Astrocyte of the cerebellum (primary cell): ENCODE results near the gene GSTM5.
A peak's percentile ranks its signal among the peaks of the same experiment; 100 is the strongest.

Experiments used
- DNase-seq: peaks from one replicate; pipeline ENCODE4 v3.0.0-alpha.2; 2011; ENCODE audit warnings: low read depth
- H3K4me3 ChIP-seq: 2 replicates; pipeline ENCODE4 v1.5.1; 2011; ENCODE audit warnings: mild to moderate bottlenecking, low read depth, low read length, moderate library complexity
- in situ Hi-C: cut with HindIII; loops from 2 replicates; pipeline ENCODE4 v1.10.0; 2017; ENCODE audit warnings: low sequenced_read_pairs
- TF ChIP-seq, protein P1 (sequence below): IDR thresholded peaks from 2 replicates; pipeline ENCODE4 v1.5.1; 2012; ENCODE audit warnings: low read length, low read depth, moderate library complexity, mild to moderate bottlenecking; ENCODE audit errors: missing control alignments

GSTM5 gene

DNA sequence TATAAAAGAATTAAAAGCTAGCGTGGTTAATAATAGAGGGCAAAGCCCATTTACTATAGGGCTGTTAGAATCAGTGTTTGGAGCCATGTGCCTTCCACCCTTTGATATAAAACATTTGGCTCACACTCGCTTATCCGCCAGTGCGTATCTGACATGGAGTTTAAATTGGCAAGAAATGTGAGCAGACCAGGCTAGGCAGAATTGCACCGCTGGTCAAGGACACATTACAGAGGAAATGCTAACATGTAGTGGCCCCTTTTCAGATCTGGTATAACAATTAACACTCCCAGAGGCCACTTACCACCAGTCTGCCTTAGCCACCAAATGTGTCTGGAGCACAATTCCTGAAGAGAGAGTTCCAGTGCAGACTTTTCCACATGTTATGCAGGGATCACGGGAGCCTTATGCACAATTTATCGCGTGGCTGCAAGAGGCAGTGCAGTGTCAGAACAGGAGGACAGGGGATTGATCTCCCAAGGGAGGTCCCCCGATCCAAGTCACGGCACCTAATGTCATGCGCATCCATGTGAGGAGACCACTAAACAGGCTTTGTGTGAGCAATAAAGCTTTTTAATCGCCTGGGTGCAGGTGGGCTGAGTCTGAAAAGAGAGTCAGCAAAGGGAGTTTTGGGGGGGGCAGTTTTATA, 14.8 kb downstream of the GSTM5 start:
- in situ Hi-C loops = no loop called here
- no peak overlapping the region for H3K4me3 ChIP-seq
- TF ChIP-seq, protein P1, sequence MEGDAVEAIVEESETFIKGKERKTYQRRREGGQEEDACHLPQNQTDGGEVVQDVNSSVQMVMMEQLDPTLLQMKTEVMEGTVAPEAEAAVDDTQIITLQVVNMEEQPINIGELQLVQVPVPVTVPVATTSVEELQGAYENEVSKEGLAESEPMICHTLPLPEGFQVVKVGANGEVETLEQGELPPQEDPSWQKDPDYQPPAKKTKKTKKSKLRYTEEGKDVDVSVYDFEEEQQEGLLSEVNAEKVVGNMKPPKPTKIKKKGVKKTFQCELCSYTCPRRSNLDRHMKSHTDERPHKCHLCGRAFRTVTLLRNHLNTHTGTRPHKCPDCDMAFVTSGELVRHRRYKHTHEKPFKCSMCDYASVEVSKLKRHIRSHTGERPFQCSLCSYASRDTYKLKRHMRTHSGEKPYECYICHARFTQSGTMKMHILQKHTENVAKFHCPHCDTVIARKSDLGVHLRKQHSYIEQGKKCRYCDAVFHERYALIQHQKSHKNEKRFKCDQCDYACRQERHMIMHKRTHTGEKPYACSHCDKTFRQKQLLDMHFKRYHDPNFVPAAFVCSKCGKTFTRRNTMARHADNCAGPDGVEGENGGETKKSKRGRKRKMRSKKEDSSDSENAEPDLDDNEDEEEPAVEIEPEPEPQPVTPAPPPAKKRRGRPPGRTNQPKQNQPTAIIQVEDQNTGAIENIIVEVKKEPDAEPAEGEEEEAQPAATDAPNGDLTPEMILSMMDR = no peak
- DNase-seq = no peak

DNA sequence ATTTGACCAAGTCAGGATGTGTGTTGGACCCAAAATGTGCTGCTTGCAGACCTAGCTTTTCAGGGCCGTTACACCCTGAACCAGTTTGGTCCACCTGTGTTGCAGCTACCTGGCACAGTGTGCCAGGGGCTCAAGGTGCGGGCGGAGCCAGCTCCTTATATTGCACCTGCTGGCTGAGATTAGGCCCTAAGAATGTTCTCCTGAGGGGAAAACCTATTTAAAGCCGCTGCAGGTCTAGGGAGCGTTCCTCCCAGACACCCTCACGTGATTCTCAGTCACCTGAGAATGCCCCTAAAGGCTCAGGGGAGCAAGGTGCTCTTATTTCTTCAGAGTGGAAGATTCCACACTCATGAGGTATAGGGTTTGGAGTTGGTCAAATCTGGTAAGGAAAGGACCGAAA, 16.8 kb downstream of the GSTM5 start:
- no peak overlapping the region for H3K4me3 ChIP-seq
- no peak for DNase-seq
- TF ChIP-seq, protein P1 = no peak
- in situ Hi-C loops = no loop called here

DNA sequence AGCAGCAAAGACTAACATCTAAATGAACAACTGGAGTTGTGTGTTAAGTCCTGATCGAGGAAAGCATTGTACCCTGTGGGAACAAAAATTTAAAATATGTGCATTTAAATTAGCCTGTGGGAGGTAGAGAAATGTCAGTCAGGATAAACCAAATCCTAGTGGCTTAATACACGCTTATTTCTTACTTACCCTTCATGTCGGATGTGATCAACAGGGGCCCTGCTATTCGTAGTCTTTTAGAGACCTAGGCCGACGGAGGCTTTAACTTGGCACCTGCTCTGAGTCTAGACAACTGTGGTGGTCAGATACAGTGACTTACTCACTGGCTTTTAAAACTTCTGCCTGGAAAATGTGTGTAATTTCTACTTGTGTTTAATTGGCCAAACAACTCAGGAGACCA, 18.6 kb downstream of the GSTM5 start:
- H3K4me3 ChIP-seq = no peak overlapping the region
- in situ Hi-C loops = no loop called here
- DNase-seq = peak; percentile 8
- TF ChIP-seq, protein P1 = no peak

DNA sequence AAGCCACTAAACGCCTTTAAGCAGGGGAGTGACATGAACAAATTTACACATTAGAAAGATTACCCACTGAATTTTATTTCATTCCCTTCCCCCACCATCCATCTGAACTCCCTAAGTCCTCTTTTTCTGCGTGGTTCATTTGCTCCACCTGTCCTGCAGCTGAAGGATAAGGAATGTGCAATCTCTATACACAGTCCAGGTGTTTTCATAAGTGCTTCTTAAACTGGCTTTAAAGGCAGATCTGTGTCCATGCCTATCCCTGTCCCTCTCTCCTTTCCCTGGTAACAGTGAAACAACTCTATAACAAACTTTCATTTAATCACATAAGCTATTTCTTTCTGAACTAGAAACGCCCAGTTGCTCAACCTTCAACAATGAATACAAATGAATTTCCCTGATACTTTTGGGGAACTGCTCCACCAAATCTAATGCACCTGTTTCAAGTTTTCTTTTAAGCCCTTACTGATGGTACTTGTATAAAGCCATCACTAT, 20.4 kb downstream of the GSTM5 start:
- no peak for DNase-seq
- in situ Hi-C loops = no loop called here
- H3K4me3 ChIP-seq = no peak overlapping the region
- TF ChIP-seq, protein P1 = no peak

DNA sequence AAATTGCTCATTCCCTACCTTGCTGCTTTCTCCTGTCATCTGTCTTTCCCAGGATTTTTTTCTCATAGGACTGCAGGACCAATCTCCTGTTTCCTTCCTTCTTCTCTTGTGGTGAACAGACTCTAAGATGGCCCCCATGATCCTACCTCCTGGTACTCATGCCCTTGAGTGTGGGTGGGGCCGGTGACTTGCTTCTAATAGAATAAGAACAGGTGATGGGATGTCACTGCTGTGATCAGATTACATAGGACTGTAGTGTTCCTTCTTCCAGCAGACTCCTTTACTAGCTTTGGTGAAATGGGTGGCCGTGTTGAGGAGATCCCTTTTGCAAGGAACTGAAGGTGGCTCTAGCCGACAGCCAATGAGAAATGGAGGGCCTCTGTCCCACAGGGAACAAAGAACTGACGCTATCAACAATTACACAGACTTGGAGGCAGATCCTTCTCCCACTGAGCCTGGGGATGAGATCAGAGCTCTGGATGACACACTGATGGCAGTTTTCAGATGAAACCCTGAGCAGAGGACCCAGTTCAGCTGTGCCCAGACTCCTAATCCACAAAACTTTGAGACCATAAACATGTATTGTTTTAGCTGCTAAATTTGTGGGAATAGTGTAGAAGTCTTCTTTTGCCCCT, 21.3 kb downstream of the GSTM5 start:
- no peak overlapping the region for H3K4me3 ChIP-seq
- in situ Hi-C loops = no loop called here
- TF ChIP-seq, protein P1 = no peak
- no peak for DNase-seq

DNA sequence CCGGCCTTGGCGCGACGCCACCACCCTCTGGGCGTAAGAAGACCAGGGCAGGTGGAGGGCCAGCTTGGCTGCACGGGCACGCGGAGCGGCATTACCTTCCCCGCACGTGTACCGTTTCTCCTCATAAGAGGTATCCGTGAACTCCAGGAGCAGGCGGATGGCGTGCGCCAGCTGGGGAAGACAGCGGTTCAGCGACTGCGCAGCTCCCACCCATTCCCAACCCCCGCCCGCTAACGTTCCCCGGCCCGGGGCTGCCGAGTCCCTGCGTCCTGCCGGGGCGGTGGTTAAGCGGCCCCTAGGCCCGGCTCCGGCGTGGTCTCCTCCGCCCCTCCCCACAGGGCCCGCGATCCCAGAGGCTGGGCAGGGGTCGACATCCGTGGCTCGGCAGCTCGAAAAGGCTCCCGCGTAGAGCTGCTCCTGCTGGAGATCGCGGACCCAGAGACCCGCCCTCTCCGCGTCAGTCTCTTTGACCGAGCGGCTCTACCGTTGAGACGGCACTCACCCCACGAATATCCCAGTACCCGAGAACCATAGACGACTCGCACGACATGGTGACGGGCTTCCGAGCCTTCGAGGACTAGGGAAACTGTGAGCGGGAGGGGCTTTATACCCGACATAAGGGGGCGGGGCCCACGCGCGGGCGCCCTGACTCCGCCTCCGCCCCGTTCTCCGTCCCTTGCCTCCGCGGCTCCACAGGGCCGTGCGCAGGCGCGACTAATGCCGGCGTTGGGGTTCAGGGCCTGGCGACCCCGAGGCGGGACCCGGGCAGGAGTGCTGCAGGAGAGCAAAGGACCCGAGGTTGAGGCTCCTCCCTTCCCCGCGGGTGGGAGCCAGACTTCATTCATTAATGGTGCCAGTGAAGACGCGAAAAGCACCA, 27.9 kb downstream of the GSTM5 start:
- H3K4me3 ChIP-seq = peak overlapping the region; percentile 70
- TF ChIP-seq, protein P1 = no peak
- no peak for DNase-seq
- in situ Hi-C loops = no loop called here
